OCI-LY7 (cell line): ENCODE measurements around the gene RNF32. TPM values are rescaled to one million over a fixed set of nuclear protein-coding genes. Genes with fewer than 3 reads are reported as not detected.

ENCODE experiments used
- BruUV-seq: library from RNA; stranded (reverse); fragments of 400-500 nt; replicated peaks from 2 replicates; lab custom pipeline; 2021; lab: Mats Ljungman, UMichigan
- CTCF ChIA-PET: fragments of 300-600 bp; sonication (Branson Sonifier 250); formaldehyde crosslinking; loops from one replicate; lab custom pipeline; 2022; ENCODE audit warnings: antibody characterized with exemption; ENCODE audit not compliant: unreplicated experiment; lab: Charles Lee
- POLR2A ChIA-PET: fragments of 300-600 bp; sonication (Branson Sonifier 250); formaldehyde crosslinking; loops from one replicate; lab custom pipeline; 2022; ENCODE audit warnings: antibody characterized with exemption; lab: Charles Lee
- DNase-seq: peaks from one replicate; pipeline ENCODE4 v3.0.0-alpha.2; 2015; ENCODE audit warnings: low spot score
- H2AFZ ChIP-seq: fragments of 200-600 bp; sonication (generic), shearing (Covaris generic); 2 replicates; pipeline ENCODE4 v1.6.1; 2014; ENCODE audit warnings: mild to moderate bottlenecking, antibody characterized with exemption, low read length, moderate library complexity
- H3K27ac ChIP-seq: fragments of 200-600 bp; sonication (generic); 2 replicates; pipeline ENCODE4 v1.5.1; 2014; ENCODE audit warnings: mixed run types, low read depth, mild to moderate bottlenecking, moderate library complexity, low read length, inconsistent platforms; ENCODE audit not compliant: poor library complexity, severe bottlenecking
- H3K36me3 ChIP-seq: fragments of 200-600 bp; sonication (generic); 2 replicates; pipeline ENCODE4 v1.6.1; 2014; ENCODE audit warnings: mild to moderate bottlenecking, antibody characterized with exemption, low read length, moderate library complexity, mixed read lengths; ENCODE audit not compliant: insufficient read depth
- H3K4me1 ChIP-seq: fragments of 200-600 bp; sonication (generic); 2 replicates; pipeline ENCODE4 v1.5.1; 2014; ENCODE audit warnings: mild to moderate bottlenecking, low read length; ENCODE audit not compliant: insufficient read depth, poor library complexity, severe bottlenecking
- H3K4me2 ChIP-seq: fragments of 200-600 bp; sonication (generic); 2 replicates; pipeline ENCODE4 v1.6.1; 2014; ENCODE audit warnings: mild to moderate bottlenecking, low read length
- H3K4me3 ChIP-seq: fragments of 200-600 bp; sonication (generic); 2 replicates; pipeline ENCODE4 v1.5.1; 2014; ENCODE audit warnings: mild to moderate bottlenecking, low read depth, low read length; ENCODE audit not compliant: poor library complexity, severe bottlenecking
- H3K79me2 ChIP-seq: fragments of 200-600 bp; sonication (generic); 2 replicates; pipeline ENCODE4 v1.6.1; 2016; ENCODE audit warnings: low read depth, mild to moderate bottlenecking, low read length, moderate library complexity, mixed read lengths; ENCODE audit not compliant: insufficient read depth
- H3K9me2 ChIP-seq: fragments of 200-600 bp; sonication (generic); 2 replicates; pipeline ENCODE4 v1.6.1; 2016; ENCODE audit warnings: mild to moderate bottlenecking, low read length, mixed read lengths; ENCODE audit not compliant: insufficient read depth
- H3K9me3 ChIP-seq: fragments of 200-600 bp; sonication (generic); 2 replicates; pipeline ENCODE4 v1.6.1; 2014; ENCODE audit warnings: mild to moderate bottlenecking, mixed run types, low read length, mixed read lengths
- H4K20me1 ChIP-seq: fragments of 200-600 bp; sonication (generic); 2 replicates; pipeline ENCODE4 v1.6.1; 2014; ENCODE audit warnings: mild to moderate bottlenecking, antibody characterized with exemption, low read length, moderate library complexity, mixed read lengths; ENCODE audit not compliant: insufficient read depth
- EZH2phosphoT487 ChIP-seq: fragments of 200-600 bp; sonication (generic); IDR thresholded peaks from 2 replicates; pipeline ENCODE4 v1.6.1; 2018; ENCODE audit warnings: low read depth, borderline replicate concordance, mild to moderate bottlenecking, mixed run types, antibody characterized with exemption, low read length, moderate library complexity, mixed read lengths
- intact Hi-C: fragments of 100-400 bp; cut with micrococcal nuclease; formaldehyde crosslinking; loops from one replicate; pipeline ENCODE4 v1.10.0; 2022; ENCODE audit not compliant: unreplicated experiment
- total RNA-seq, 2 experiments: library from RNA; depleted of rRNA in 1 of 2; stranded (reverse); fragments of >200 nt in 1 of 2; shearing (Covaris generic) in 1 of 2; gene quantifications; 2 replicates each; pipeline ENCODE4 v1.2.3, GENCODE V29; 2014 to 2022
- TF ChIP-seq, protein P1 (sequence below): fragments of 200-600 bp; sonication (generic); conservative IDR thresholded peaks from 2 replicates; pipeline ENCODE4 v1.5.1; 2014; ENCODE audit warnings: mild to moderate bottlenecking, antibody characterized with exemption, low read length, moderate library complexity, mixed read lengths

RNF32 gene
- total RNA-seq, 2 experiments from 2014 or later = 3.2 to 3.9 TPM

DNA sequence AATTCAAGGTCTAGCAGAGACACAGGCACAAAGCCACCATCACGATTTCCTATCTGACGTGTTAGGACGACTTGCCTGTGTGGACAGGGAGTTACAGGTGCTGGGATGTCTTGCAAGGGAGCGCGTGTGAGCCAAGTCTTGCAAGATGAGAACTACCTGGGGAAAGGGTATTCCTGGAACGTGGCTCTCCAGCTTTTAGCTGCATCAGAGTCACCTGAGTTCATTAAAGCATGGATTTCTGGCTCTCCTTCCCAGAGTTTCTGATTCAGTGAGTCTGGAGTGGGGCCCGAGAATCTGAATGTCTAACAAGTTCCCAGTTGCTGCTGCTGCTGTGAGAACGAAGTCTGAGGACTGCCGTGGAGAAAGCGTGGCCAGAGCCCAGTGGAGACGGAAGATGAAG is 30.0 kb upstream of the RNF32 start:
- Histone ChIP-seq H3K27ac (no peak overlapping the region), H4K20me1 (no peaks in the 10 kb centered on the region), H3K79me2 (no peaks in the 10 kb centered on the region), H2AFZ (no peak overlapping the region), H3K4me2 (no peak overlapping the region), H3K36me3 (no peaks in the 10 kb centered on the region), H3K4me1 (no peaks in the 10 kb centered on the region), H3K9me3 (no peaks in the 10 kb centered on the region), H3K9me2 (no peaks in the 10 kb centered on the region), H3K4me3 (no peak overlapping the region)
- intact Hi-C loops = no loop called here
- no peak for TF ChIP-seq EZH2phosphoT487
- TF ChIP-seq, protein P1, sequence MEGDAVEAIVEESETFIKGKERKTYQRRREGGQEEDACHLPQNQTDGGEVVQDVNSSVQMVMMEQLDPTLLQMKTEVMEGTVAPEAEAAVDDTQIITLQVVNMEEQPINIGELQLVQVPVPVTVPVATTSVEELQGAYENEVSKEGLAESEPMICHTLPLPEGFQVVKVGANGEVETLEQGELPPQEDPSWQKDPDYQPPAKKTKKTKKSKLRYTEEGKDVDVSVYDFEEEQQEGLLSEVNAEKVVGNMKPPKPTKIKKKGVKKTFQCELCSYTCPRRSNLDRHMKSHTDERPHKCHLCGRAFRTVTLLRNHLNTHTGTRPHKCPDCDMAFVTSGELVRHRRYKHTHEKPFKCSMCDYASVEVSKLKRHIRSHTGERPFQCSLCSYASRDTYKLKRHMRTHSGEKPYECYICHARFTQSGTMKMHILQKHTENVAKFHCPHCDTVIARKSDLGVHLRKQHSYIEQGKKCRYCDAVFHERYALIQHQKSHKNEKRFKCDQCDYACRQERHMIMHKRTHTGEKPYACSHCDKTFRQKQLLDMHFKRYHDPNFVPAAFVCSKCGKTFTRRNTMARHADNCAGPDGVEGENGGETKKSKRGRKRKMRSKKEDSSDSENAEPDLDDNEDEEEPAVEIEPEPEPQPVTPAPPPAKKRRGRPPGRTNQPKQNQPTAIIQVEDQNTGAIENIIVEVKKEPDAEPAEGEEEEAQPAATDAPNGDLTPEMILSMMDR = no peak
- BruUV-seq = no TSS peak
- no peak for DNase-seq
- POLR2A ChIA-PET = no interaction called here
- CTCF ChIA-PET = no interaction called here

DNA sequence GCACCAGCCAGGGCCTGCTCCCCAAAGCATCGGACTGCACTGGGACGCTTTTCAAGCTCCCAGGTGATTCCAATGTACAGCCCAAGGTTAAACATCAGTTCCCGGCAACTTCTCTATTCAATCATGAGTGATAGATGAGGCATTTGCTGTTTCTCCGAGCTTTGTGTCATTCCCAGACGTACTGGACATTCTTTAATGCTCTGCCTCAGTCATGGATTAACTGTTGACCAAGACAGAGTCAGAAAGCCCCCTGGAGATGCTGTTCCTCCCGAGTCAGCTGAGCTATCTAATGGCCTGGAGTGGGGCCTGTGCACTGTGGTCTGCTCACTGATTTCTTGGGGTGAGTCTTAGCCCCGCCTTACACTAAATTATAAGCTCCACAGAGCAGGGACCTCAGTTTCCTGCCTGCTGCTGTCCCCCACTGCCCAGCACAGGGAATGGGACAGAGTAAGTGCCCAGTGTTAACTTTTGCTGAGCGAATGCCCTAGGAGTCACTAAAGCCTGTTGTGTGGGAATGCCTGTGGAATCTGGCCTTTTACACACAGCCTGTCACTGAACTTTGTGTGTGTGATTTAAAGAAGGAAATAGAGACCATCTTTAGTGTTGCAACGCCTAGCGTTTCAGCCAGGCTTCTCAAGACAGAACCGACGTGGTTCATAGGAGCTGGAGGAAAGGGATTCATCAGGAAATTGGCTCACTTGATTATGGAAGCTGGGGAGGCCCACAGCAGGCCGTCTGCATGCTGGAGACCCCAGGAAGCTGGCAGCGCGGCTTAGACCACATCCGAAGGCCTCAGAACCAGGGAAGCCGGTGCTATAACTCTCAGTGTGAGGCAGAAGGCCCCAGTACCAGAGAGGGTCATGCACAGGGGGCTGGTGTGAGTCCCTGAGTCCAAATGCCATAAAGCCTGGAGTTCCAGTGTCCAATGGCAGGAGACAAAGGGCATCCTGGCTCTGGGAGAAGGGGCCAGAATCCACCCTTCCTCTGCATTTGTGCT is 29.3 kb upstream of the RNF32 start:
- TF ChIP-seq EZH2phosphoT487 = no peak
- TF ChIP-seq, protein P1 = no peak
- no peaks in the 10 kb centered on the region for H3K9me3 ChIP-seq
- no peak overlapping the region for H3K4me2 ChIP-seq
- H3K4me3 ChIP-seq = no peak overlapping the region
- CTCF ChIA-PET = no interaction called here
- POLR2A ChIA-PET = no interaction called here
- H3K9me2 ChIP-seq = no peaks in the 10 kb centered on the region
- H3K36me3 ChIP-seq = no peaks in the 10 kb centered on the region
- H3K79me2 ChIP-seq = no peaks in the 10 kb centered on the region
- H4K20me1 ChIP-seq = no peaks in the 10 kb centered on the region
- H3K4me1 ChIP-seq = no peaks in the 10 kb centered on the region
- H3K27ac ChIP-seq = no peak overlapping the region
- intact Hi-C loops = no loop called here
- no TSS peak for BruUV-seq
- DNase-seq = no peak
- no peak overlapping the region for H2AFZ ChIP-seq

DNA sequence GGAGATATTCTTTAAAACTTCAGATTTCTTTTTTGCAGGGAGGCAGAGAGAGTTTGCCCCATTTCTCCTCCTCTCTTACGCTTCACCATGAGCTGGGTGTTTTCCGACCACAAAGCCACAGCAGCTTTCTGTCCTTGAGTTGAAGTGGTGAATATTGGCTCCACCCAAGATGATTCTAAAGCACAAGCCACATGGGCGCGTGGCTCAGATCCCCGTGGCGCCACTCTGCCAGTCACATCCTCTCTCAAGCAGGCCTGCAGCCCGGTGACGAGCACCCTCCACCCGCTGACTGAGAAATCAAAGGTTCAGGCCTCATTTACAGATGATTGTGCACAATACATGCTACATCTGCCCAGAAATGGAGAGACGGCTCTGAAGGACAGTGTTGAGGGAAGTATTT is 27.6 kb upstream of the RNF32 start:
- H3K4me1 ChIP-seq = no peaks in the 10 kb centered on the region
- H3K79me2 ChIP-seq = no peaks in the 10 kb centered on the region
- H3K4me3 ChIP-seq = no peak overlapping the region
- intact Hi-C loops = no loop called here
- no peaks in the 10 kb centered on the region for H3K9me3 ChIP-seq
- no peak overlapping the region for H2AFZ ChIP-seq
- TF ChIP-seq, protein P1 = no peak
- TF ChIP-seq EZH2phosphoT487 = no peak
- no peaks in the 10 kb centered on the region for H3K36me3 ChIP-seq
- H3K4me2 ChIP-seq = no peak overlapping the region
- DNase-seq = no peak
- CTCF ChIA-PET = no interaction called here
- POLR2A ChIA-PET = interaction anchor here (0.7 kb wide), 1 partner anchor 206 kb away, joined by 3 read pairs; no protein-coding TSS in a partner anchor
- no peaks in the 10 kb centered on the region for H3K9me2 ChIP-seq
- no peaks in the 10 kb centered on the region for H4K20me1 ChIP-seq
- H3K27ac ChIP-seq = no peak overlapping the region
- BruUV-seq = no TSS peak
